ENCODE measurements around the gene FRMD4A.
"Not testable (repeated sequence)": the region's sequence is repeated elsewhere in the genome, so short reads cannot be mapped to it uniquely, and the experiment has no call there.

FRMD4A gene

GRCh38 chr10:13834581-13835286 lies 496.0 kb downstream of the FRMD4A start:
- FAIRE-seq = no peak

GRCh38 chr10:13831711-13832141 lies 499.0 kb downstream of the FRMD4A start:
- FAIRE-seq = no peak

- no peak for FAIRE-seq
These were observed 500.3 kb downstream of the FRMD4A start for GRCh38 chr10:13830385-13830784.

GRCh38 chr10:13829790-13830189 lies 500.9 kb downstream of the FRMD4A start:
- no peak for FAIRE-seq

GRCh38 chr10:13828284-13828683 lies 502.4 kb downstream of the FRMD4A start:
- not testable (repeated sequence) for FAIRE-seq

GRCh38 chr10:13827076-13827797 lies 503.5 kb downstream of the FRMD4A start:
- FAIRE-seq = no peak

- FAIRE-seq = no peak
These were observed 506.9 kb downstream of the FRMD4A start for GRCh38 chr10:13823709-13824405.

- no peak for FAIRE-seq
These were observed 507.5 kb downstream of the FRMD4A start for GRCh38 chr10:13823096-13823708.

GRCh38 chr10:13822490-13822889 lies 508.2 kb downstream of the FRMD4A start:
- FAIRE-seq = no peak

GRCh38 chr10:13820964-13821337 lies 509.8 kb downstream of the FRMD4A start:
- FAIRE-seq = no peak

GRCh38 chr10:13820119-13820963 lies 510.4 kb downstream of the FRMD4A start:
- no peak for FAIRE-seq

- FAIRE-seq = no peak
These were observed 514.4 kb downstream of the FRMD4A start for GRCh38 chr10:13816195-13816925.

- no peak for FAIRE-seq
These were observed 515.0 kb downstream of the FRMD4A start for GRCh38 chr10:13815756-13816155.

GRCh38 chr10:13813550-13813949 lies 517.2 kb downstream of the FRMD4A start:
- FAIRE-seq = no peak

GRCh38 chr10:13812804-13813203 lies 517.9 kb downstream of the FRMD4A start:
- no peak for FAIRE-seq

GRCh38 chr10:13810568-13810967 lies 520.2 kb downstream of the FRMD4A start:
- no peak for FAIRE-seq

- FAIRE-seq = no peak
These were observed 521.3 kb downstream of the FRMD4A start for GRCh38 chr10:13809427-13809826.

- no peak for FAIRE-seq
These were observed 522.0 kb downstream of the FRMD4A start for GRCh38 chr10:13808556-13809391.

- FAIRE-seq = no peak
These were observed 524.3 kb downstream of the FRMD4A start for GRCh38 chr10:13806419-13806818.
